IMR-90 (cell line): ENCODE results near the gene NUDT10.

Experiments
- BHLHE40 ChIP-seq: fragments of 150-350 bp; IDR thresholded peaks from 2 replicates; pipeline ENCODE4 v1.6.1; 2016; ENCODE audit warnings: mild to moderate bottlenecking, low read depth, low read length
- CEBPB ChIP-seq: IDR thresholded peaks from 2 replicates; pipeline ENCODE4 v1.6.1; 2012; ENCODE audit warnings: low read depth, low read length, improper control_type of control experiment
- CHD1 ChIP-seq: IDR thresholded peaks from 2 replicates; pipeline ENCODE4 v1.6.1; 2012; ENCODE audit warnings: low read depth, low read length, improper control_type of control experiment
- CTCF ChIP-seq: conservative IDR thresholded peaks from 2 replicates; pipeline ENCODE4 v1.5.1; 2012; ENCODE audit warnings: mild to moderate bottlenecking, low read depth, low read length, improper control_type of control experiment
- ELK1 ChIP-seq: fragments of 150-350 bp; IDR thresholded peaks from 2 replicates; pipeline ENCODE4 v1.6.1; 2016; ENCODE audit warnings: low read depth, mild to moderate bottlenecking, low read length, moderate library complexity, borderline replicate concordance
- MAFK ChIP-seq: IDR thresholded peaks from 2 replicates; pipeline ENCODE4 v1.6.1; 2012; ENCODE audit warnings: low read depth, low read length, improper control_type of control experiment
- MAZ ChIP-seq: IDR thresholded peaks from 2 replicates; pipeline ENCODE4 v1.6.1; 2012; ENCODE audit warnings: low read depth, mild to moderate bottlenecking, low read length, improper control_type of control experiment, moderate library complexity, borderline replicate concordance
- MXI1 ChIP-seq: IDR thresholded peaks from 2 replicates; pipeline ENCODE4 v1.6.1; 2012; ENCODE audit warnings: low read depth, mild to moderate bottlenecking, low read length, moderate library complexity, borderline replicate concordance
- POLR2A ChIP-seq: IDR thresholded peaks from 2 replicates; pipeline ENCODE4 v1.6.1; 2012; ENCODE audit warnings: mild to moderate bottlenecking, low read depth, low read length
- RAD21 ChIP-seq: IDR thresholded peaks from 2 replicates; pipeline ENCODE4 v1.6.1; 2012; ENCODE audit warnings: low read length, improper control_type of control experiment
- RCOR1 ChIP-seq: IDR thresholded peaks from 2 replicates; pipeline ENCODE4 v1.6.1; 2012; ENCODE audit warnings: mild to moderate bottlenecking, low read length, improper control_type of control experiment; ENCODE audit not compliant: insufficient replicate concordance
- RFX5 ChIP-seq: IDR thresholded peaks from 2 replicates; pipeline ENCODE4 v1.8.0; 2012; ENCODE audit warnings: low read depth, mild to moderate bottlenecking, low read length, moderate library complexity
- SMC3 ChIP-seq: fragments of 150-350 bp; IDR thresholded peaks from 2 replicates; pipeline ENCODE4 v1.6.1; 2016; ENCODE audit warnings: low read depth, mild to moderate bottlenecking, antibody characterized with exemption, low read length, moderate library complexity
- USF2 ChIP-seq: fragments of 150-350 bp; IDR thresholded peaks from 2 replicates; pipeline ENCODE4 v1.6.1; 2017; ENCODE audit warnings: mild to moderate bottlenecking, antibody characterized with exemption, low read length, low read depth

GRCh38 chrX:51316271-51316670 lies 16.4 kb upstream of the NUDT10 start:
- TF ChIP-seq MAZ: no peak
- no peak for TF ChIP-seq USF2
- no peak for TF ChIP-seq CTCF
- no peak for TF ChIP-seq RCOR1
- no peak for TF ChIP-seq POLR2A
- TF ChIP-seq RAD21: no peak
- TF ChIP-seq MXI1: no peak
- TF ChIP-seq BHLHE40: no peak
- TF ChIP-seq SMC3: no peak
- TF ChIP-seq ELK1: no peak
- no peak for TF ChIP-seq MAFK
- TF ChIP-seq CHD1: no peak
- no peak for TF ChIP-seq RFX5
- TF ChIP-seq CEBPB: no peak
